ENCODE measurements around the gene PLEKHM2. TPM values are rescaled to one million over a fixed set of nuclear protein-coding genes. Genes with fewer than 3 reads are reported as not detected.

PLEKHM2 gene
- total and polyA plus RNA-seq, 12 donors, result 63.7 to 106 (median 76.7) TPM

- WGBS, 2 donors, result 95 to 97% methylated on average over 11 of the region's 11 CpGs
- TF ChIP-seq CTCF (IDR thresholded peaks at IDR 0.05), result no peak
- Histone ChIP-seq H3K4me3 (no peak overlapping the region), H3K27ac (peak overlapping the region in 1 of 10 donors; percentile 79), H3K27me3 (no peaks in the 10 kb centered on the region), H3K9me3 (no peaks in the 10 kb centered on the region), H3K36me3 (no peaks in the 10 kb centered on the region), H3K4me1 (peaks cover 0 to 46% (median 13%) of the 10 kb centered on the region in 9 donors)
- intact Hi-C loops (cut with DNase I), result loop anchor here in 1 of 10 donors (10.0 kb wide), 1 partner anchor 55 kb away; the partner anchor contains the start of gene SLC25A34
- DNase-seq, result no peak
- ATAC-seq, result no peak
Observed at GRCh38 chr1:15680131-15680530, 4.0 kb upstream of the PLEKHM2 start.

GRCh38 chr1:15680561-15681348, 3.4 kb upstream of the PLEKHM2 start:
- Histone ChIP-seq H3K4me3 (no peak overlapping the region), H3K27me3 (no peaks in the 10 kb centered on the region), H3K36me3 (no peaks in the 10 kb centered on the region), H3K27ac (peak overlapping the region in 2 of 10 donors; percentile 67 to 98), H3K4me1 (peaks cover 0 to 52% (median 19%) of the 10 kb centered on the region in 9 donors), H3K9me3 (no peaks in the 10 kb centered on the region)
- DNase-seq, result no peak
- no peak for ATAC-seq
- no peak for TF ChIP-seq CTCF (IDR thresholded peaks at IDR 0.05)
- 89 to 93% methylated on average over 7 of the region's 7 CpGs for WGBS, 2 donors
- intact Hi-C loops (cut with DNase I), result loop anchor here in 1 of 10 donors (10.0 kb wide), 1 partner anchor 54 kb away; the partner anchor contains the start of gene SLC25A34

GRCh38 chr1:15681349-15682292, 2.5 kb upstream of the PLEKHM2 start:
- ATAC-seq (peak in 7 of 8 donors; percentile 34 to 79 (median 71)), DNase-seq (peak in 1 of 2 donors; percentile 64)
- Histone ChIP-seq H3K4me1 (peaks cover 3 to 57% (median 27%) of the 10 kb centered on the region in 9 donors), H3K9me3 (no peaks in the 10 kb centered on the region), H3K27me3 (no peaks in the 10 kb centered on the region), H3K27ac (peak overlapping the region in 8 of 10 donors; percentile 12 to 98 (median 46)), H3K4me3 (peak overlapping the region in 2 of 10 donors; percentile 18 to 19), H3K36me3 (no peaks in the 10 kb centered on the region)
- no peak for TF ChIP-seq CTCF (IDR thresholded peaks at IDR 0.05)
- 74 to 75% methylated on average over 12 of the region's 12 CpGs for WGBS, 2 donors
- intact Hi-C loops (cut with DNase I), result loop anchor here in 1 of 10 donors (10.0 kb wide), 1 partner anchor 53 kb away; the partner anchor contains the start of gene SLC25A34

GRCh38 chr1:15682936-15683341, 1.2 kb upstream of the PLEKHM2 start:
- H3K36me3 ChIP-seq, result peaks cover 0 to 2% (median 0%) of the 10 kb centered on the region in 9 donors
- peaks cover 3 to 71% (median 35%) of the 10 kb centered on the region in 9 donors for H3K4me1 ChIP-seq
- H3K9me3 ChIP-seq, result no peaks in the 10 kb centered on the region
- 77 to 94% methylated on average over 4 of the region's 4 CpGs for WGBS, 2 donors
- DNase-seq (no peak), ATAC-seq (peak in 2 of 8 donors; percentile 16 to 24)
- H3K27me3 ChIP-seq, result no peaks in the 10 kb centered on the region
- TF ChIP-seq CTCF (IDR thresholded peaks at IDR 0.05), result no peak
- H3K27ac ChIP-seq, result peak overlapping the region in 8 of 10 donors; percentile 12 to 99 (median 94)
- intact Hi-C loops (cut with DNase I), result loop anchor here in 1 of 10 donors (10.0 kb wide), 1 partner anchor 52 kb away; the partner anchor contains the start of gene SLC25A34
- H3K4me3 ChIP-seq, result no peak overlapping the region
